Pons (tissue), 1 donor: ENCODE results near the gene CDH23.

Source experiments
- DNase-seq: peaks from one replicate; pipeline ENCODE4 v3.0.0-alpha.2; 2016; ENCODE audit warnings: low spot score

Gene CDH23

DNA sequence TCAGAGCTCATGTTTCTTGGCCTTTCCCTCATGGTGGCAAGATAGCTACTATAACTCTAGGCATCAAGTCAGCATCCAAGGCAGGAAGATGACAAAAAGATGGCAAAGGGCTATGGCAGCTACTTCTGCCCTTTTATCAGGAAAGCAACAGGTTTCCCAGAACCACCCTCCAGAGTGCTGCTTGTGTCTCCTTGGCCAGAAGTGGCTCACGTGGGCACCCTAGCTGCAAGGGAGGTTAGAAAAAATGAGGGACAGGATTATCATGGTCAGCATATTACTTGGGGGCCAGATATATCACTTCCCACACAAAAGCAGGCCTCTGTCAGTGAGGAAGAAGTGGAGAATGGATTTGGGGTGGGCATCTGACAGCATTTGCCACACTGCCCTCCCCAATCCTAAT lies 347.1 kb downstream of the CDH23 start:
- no peak for DNase-seq

DNA sequence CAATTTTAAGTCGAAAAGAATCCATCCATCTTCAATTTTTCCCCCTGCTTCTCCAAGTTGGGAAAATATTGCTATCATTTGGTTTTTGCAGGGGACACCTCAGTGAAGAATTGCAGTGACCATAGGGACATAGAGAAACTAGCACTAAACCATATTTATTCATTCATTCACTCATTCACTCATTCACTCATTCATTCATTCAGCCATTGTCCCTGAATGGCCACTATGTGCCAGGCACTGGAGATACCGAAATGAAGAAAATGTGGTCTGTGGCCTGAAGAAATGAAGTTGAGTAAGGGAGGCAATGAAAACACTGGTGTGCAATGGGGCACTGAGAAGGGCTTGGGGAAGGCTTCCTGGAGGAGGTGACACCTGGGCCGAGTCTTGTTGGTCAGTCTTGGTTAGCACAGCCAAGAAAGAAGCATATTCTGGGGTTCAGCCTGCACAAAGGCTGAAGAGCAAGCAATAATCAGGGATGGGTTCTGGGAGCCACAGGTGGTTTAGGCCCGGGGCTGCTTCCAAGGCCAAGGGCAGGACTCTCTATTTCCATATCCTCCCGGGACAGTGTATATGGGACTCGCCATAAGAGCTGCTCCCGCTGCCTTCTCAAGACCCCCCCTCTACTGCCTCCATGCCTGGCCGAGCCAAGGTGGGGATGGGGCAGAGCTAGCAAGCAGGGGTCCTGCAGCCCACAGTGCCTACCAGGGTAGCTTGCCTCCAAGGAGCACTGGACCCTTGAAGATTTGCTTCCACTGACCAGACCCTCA lies 348.4 kb downstream of the CDH23 start:
- no peak for DNase-seq

DNA sequence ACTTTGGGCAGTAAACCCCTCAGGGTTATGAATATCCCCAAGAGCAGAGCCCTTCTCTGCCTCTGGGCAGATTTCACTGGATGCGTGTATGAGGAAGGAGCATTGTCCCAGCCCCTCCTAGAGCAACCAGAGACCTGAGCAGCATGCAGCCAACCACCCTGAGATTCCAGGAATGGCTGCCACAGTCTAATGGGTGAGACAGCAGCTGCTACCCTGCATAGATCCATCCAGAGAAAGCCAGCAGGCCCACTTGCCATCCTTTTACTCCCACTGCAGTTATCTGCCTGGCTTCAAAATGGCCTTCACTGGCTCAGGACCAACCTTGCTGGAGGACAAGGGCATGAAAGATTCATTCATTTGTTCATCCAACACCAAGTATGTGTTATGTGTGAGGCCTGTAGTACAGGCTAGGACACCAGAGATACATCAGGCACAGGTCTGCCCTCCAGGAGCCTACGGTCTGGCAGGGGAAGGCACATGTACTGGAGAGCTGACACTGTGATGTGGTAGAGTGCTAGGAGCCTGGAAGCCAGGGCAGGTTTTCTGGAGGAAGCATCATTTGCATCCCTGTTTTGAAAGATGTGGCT lies 349.0 kb downstream of the CDH23 start:
- DNase-seq: no peak

DNA sequence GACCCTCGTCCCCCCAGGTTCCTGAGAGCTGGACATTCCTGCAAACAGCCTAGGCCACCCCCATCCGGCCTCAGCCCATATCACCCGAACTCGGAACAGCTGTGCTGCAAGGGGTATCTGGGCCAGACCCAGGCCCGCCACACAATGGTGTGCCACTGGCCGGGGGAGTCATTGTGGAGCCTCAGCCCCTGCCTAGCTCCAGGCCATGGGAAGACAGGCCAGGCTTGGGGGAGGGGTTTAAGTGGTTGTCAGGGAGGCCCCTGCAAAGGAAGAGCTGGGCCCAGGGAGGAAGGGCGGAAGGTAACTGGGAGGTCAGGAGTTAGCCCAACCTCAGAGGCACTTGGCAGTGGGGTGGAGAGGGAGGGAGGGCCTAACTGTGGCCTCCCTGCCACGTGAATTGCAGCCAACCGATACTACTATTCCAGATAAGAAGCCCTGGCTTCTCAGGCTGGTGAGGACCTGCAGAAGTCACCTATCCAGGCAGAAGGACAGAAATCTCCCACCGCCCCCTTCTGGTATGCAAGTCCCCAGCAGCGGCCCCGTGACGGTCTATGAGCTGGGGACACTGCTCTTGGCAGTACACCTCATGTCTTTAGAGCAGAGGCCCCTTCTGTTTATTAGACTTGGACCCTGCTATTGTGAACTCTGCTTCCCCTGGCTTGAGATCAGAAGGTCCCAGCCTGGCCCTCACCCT lies 349.8 kb downstream of the CDH23 start:
- no peak for DNase-seq

- no peak for DNase-seq
Measured at GRCh38 chr10:71747039-71747531, 350.4 kb downstream of the CDH23 start.

DNA sequence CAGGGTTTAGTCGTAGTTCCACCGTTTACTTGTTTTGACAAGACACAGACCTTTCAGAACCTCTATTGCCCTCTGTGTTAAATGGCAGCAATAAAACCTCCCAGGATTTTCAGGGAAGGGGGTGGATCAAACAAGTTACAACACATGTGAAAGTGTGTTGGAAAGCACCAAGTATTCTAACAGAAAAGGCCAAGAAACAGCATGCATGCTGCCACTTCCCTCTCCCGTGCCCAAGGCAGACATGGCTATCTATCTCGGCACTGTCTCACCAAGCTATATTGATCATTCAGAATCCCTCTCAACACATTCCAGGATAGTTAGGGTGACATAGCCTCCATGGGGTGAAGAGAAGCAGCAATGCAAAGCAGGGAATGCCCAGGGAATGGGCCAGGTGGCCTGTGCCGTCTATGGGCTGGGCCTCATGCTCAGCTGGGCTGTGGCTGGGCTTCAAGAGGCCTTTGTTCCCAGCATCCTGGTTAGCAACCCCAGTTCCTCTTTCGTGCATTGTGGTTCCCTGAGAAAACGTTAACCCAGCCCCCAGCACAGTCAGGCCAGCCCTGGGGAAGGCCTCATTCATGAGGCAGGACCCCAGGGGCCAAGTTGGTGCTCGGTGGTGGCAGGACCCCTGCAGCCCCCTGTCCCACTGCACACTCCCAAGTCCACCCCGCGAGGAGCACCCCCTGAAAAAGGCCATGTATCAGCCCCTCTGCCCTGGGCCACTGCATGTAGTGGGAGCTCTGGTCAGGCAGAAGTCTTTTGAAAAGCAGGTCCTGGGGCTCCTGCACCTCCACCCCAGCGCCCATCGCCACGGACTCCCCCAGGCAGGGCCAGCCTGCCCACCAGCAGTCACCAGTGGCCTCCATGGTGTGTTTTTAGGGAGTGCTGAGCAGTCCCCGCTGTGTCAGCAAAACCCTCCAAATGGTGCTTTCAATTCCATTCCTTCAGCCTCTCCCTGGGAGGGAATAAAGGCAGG lies 351.1 kb downstream of the CDH23 start:
- DNase-seq: peak; percentile 59

DNA sequence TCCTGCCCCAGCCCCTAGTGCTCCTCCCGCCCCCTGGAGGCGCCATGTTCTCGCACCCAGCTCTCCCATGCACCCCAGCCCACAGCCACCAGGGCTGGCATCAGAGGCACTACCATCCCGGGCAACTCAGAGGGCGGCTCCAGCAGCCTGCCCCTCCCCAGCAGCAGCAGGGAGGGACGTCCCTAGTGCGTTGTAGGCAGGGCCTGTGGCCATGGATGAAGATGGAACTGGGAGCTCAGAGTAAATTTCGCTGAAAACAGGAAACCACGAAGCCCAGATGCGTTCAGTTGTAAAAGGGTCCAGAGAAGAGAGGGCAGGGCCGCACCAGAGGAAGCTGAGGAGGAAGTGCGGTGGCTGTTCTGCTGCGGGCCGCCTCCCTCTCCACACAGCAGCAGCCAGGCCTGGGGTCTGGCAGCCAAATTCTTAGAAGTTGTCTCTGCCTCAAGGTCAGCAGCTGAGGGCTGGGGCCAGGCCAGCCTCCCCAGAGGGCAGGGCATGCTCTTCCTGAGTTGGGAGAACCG lies 352.0 kb downstream of the CDH23 start:
- peak; percentile 83 for DNase-seq

- no peak for DNase-seq
Measured at GRCh38 chr10:71749396-71749795, 352.7 kb downstream of the CDH23 start.

DNA sequence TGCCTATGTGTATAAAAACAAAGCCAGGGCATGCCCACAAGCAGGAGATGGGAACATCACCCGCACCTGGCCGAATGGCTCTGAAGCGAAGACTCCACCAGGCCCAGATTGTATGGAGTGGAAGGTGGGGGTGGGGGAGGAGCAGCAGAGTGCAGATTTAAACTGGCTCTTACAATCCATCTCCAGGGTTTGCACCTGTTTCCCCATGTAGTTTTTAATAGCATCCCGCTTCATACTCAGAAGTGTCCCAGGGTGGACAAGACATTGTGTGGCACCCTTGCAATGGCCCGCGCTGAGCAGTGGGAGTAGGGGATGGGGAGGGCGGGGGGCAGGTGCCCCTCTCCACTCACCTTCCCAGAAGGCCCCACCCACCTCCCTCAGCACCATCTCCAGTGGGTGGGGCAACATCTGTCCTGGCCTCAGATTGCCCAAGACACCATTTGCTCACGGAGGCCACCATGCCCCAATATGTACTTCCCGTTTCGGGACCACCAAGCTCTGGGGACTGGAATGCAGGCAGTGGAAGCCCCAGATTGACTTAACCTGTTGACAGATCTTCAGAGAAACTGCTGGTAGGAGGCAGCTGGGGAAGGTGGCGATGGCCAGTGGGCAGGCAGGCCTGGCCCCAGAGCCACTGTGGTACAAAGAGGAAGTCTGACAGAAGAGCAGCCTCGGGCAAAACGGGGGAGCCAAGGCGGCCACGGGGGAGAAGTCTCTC lies 353.6 kb downstream of the CDH23 start:
- no peak for DNase-seq

GRCh38 chr10:71750986-71751385 lies 354.3 kb downstream of the CDH23 start:
- no peak for DNase-seq

GRCh38 chr10:71751515-71752224 lies 354.9 kb downstream of the CDH23 start:
- no peak for DNase-seq

- DNase-seq: no peak
Measured at GRCh38 chr10:71752391-71753090, 355.8 kb downstream of the CDH23 start.

DNA sequence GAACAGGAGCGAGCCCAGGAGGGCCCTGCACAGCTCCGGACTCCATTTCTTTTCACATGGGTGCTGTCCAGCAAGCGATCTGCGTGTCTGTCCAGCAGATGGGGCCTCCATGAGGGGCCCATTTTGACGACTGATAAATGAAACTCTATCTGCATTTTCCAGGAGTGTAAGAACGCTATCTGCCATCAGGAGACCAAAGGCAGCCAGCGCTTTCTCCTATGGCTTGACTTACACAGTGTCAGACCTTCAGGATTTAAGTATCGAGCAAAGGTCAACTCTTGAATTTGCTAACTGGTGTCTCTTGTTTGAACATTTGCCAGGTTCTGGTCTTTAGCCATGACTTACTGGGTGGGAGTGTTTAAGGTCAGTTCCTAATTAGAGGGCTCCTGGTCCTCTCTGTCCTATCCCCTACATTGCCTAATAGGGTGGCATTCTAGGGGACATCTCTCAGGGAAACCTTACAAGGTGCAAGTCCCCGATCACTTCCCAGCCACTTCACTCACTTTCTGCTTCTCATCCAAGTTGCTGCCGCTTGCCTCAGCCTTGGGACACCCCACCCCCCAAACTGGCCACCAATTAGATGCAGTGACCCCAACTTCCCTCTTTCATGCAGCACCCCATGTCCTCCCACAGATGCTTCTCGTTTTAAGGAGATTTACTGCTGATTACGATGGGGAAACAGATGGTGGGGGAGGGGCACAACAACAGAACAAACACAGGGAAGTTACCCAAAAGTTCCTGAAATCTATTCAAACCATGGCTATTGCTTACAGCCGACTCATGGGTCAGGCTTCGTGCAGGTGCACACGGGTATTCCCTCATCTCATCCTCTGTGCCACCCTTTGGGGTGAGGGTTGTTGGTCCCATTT lies 356.6 kb downstream of the CDH23 start:
- peak; percentile 82 for DNase-seq

GRCh38 chr10:71753960-71754505 lies 357.3 kb downstream of the CDH23 start:
- no peak for DNase-seq

- no peak for DNase-seq
Measured at GRCh38 chr10:71754562-71754961, 357.8 kb downstream of the CDH23 start.

DNA sequence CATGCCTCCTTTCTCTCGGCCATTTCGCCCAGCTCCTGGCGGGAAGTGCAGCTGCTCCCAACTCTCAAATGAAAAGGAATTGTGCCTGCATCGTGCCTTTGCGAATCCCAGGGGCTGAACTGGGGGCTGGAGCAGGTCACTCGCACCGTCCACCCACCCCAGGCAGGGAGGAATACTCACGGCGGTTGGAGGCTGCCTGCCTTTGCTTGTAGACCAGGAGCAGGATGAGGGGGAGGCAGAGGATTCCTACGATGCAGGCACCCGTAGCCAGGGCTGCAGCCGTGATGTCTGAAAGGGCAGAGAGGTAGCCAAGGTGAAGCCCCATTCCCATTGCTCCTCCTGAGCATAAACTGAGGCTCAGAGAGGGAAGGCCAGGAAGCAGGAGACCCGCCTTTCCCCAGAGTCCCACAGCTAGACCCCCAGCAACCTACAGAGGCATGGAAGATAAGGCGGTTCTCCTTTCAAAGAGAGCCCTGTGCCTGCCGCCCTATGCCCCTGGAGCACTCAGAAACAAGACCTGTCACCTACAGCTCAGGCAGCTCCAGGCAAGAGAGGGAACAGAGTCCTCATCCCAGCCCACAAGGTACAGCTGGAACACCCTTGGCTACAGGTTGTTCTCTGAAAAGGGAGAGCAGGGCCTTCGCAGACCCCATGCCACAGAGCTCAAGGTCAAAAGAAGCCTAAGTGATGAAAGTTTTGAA lies 358.6 kb downstream of the CDH23 start:
- DNase-seq: no peak

GRCh38 chr10:71756311-71757191 lies 359.8 kb downstream of the CDH23 start:
- peak; percentile 62 for DNase-seq
